H9 (cell line): ENCODE data around the gene GATA3. TPM values are rescaled to one million over a fixed set of nuclear protein-coding genes. Genes with fewer than 3 reads are reported as not detected.

Source experiments
- DNase-seq: peaks from one replicate; pipeline ENCODE4 v3.0.0-alpha.2; 2017
- H2AFZ ChIP-seq: one replicate; pipeline ENCODE4 v1.6.1; 2013; ENCODE audit warnings: mild to moderate bottlenecking, low read length, control low read depth, moderate library complexity
- H2AK5ac ChIP-seq: 2 replicates; pipeline ENCODE4 v1.6.1; 2013; ENCODE audit warnings: low read length, control low read depth, mixed read lengths; ENCODE audit not compliant: insufficient read length
- H2BK120ac ChIP-seq: one replicate; pipeline ENCODE4 v1.6.1; 2013; ENCODE audit warnings: low read depth, mild to moderate bottlenecking, low read length, control low read depth, inconsistent platforms; ENCODE audit not compliant: poor library complexity, severe bottlenecking
- H2BK12ac ChIP-seq: 2 replicates; pipeline ENCODE4 v1.6.1; 2013; ENCODE audit warnings: low read length, control low read depth, mixed read lengths, low read depth; ENCODE audit not compliant: insufficient read length
- H2BK15ac ChIP-seq: 2 replicates; pipeline ENCODE4 v1.6.1; 2013; ENCODE audit warnings: low read depth, low read length, control low read depth
- H2BK20ac ChIP-seq: one replicate; pipeline ENCODE4 v1.6.1; 2013; ENCODE audit warnings: low read depth, mild to moderate bottlenecking, low read length, control low read depth, inconsistent platforms; ENCODE audit not compliant: poor library complexity, severe bottlenecking
- H2BK5ac ChIP-seq: 2 replicates; pipeline ENCODE4 v1.6.1; 2013; ENCODE audit warnings: low read length, control low read depth, mixed read lengths; ENCODE audit not compliant: insufficient read length
- H3K14ac ChIP-seq: 2 replicates; pipeline ENCODE4 v1.6.1; 2013; ENCODE audit warnings: low read length, control low read depth; ENCODE audit not compliant: insufficient read depth
- H3K18ac ChIP-seq: 2 replicates; pipeline ENCODE4 v1.6.1; 2013; ENCODE audit warnings: low read depth, mild to moderate bottlenecking, mixed read lengths, low read length, control low read depth; ENCODE audit not compliant: insufficient read length
- H3K23ac ChIP-seq: 2 replicates; pipeline ENCODE4 v1.6.1; 2013; ENCODE audit warnings: low read length, control low read depth, mixed read lengths, low read depth; ENCODE audit not compliant: insufficient read length
- H3K23me2 ChIP-seq: 2 replicates; pipeline ENCODE4 v1.6.1; 2013; ENCODE audit warnings: low read depth, mild to moderate bottlenecking, mixed read lengths, low read length, control low read depth; ENCODE audit not compliant: insufficient read length, poor library complexity, severe bottlenecking
- H3K27ac ChIP-seq: 2 replicates; pipeline ENCODE4 v1.5.1; 2013; ENCODE audit warnings: low read length, control low read depth, mixed read lengths, low read depth; ENCODE audit not compliant: insufficient read length
- H3K27me3 ChIP-seq: 2 replicates; pipeline ENCODE4 v1.6.1; 2013; ENCODE audit warnings: low read length, control low read depth, inconsistent platforms; ENCODE audit not compliant: insufficient read depth
- H3K4ac ChIP-seq: 2 replicates; pipeline ENCODE4 v1.6.1; 2013; ENCODE audit warnings: low read depth, mild to moderate bottlenecking, control low read depth, inconsistent platforms, low read length, moderate library complexity
- H3K4me1 ChIP-seq: 2 replicates; pipeline ENCODE4 v1.6.1; 2013; ENCODE audit warnings: low read length, control low read depth, inconsistent platforms; ENCODE audit not compliant: insufficient read depth
- H3K4me2 ChIP-seq: 2 replicates; pipeline ENCODE4 v1.6.1; 2013; ENCODE audit warnings: low read length, control low read depth, mixed read lengths; ENCODE audit not compliant: insufficient read length, insufficient read depth
- H3K56ac ChIP-seq: 2 replicates; pipeline ENCODE4 v1.6.1; 2013; ENCODE audit warnings: low read depth, mild to moderate bottlenecking, mixed read lengths, low read length, control low read depth; ENCODE audit not compliant: insufficient read length
- H3K79me1 ChIP-seq: 2 replicates; pipeline ENCODE4 v1.6.1; 2013; ENCODE audit warnings: low read depth, mild to moderate bottlenecking, moderate library complexity, low read length, control low read depth, inconsistent platforms; ENCODE audit not compliant: insufficient read depth, poor library complexity, severe bottlenecking
- H3K79me2 ChIP-seq: 2 replicates; pipeline ENCODE4 v1.6.1; 2013; ENCODE audit warnings: low read length, control low read depth, inconsistent platforms; ENCODE audit not compliant: insufficient read depth
- H3K9ac ChIP-seq: 2 replicates; pipeline ENCODE4 v1.6.1; 2013; ENCODE audit warnings: low read length, control low read depth, mixed read lengths; ENCODE audit not compliant: insufficient read length; ENCODE audit errors: extremely low read depth
- H3K9me3 ChIP-seq: one replicate; pipeline ENCODE4 v1.6.1; 2013; ENCODE audit warnings: low read depth, low read length, inconsistent platforms; ENCODE audit not compliant: control insufficient read depth
- H3T11ph ChIP-seq: one replicate; pipeline ENCODE4 v1.6.1; 2013; ENCODE audit warnings: mild to moderate bottlenecking, low read length, control low read depth, inconsistent platforms
- H4K20me1 ChIP-seq: one replicate; pipeline ENCODE4 v1.6.1; 2013; ENCODE audit not compliant: control insufficient read depth, insufficient read length, insufficient read depth
- H4K5ac ChIP-seq: 2 replicates; pipeline ENCODE4 v1.6.1; 2013; ENCODE audit warnings: low read depth, mild to moderate bottlenecking, mixed read lengths, low read length, control low read depth; ENCODE audit not compliant: insufficient read length
- H4K8ac ChIP-seq: replicated peaks from 2 replicates; pipeline ENCODE4 v1.6.1; 2013; ENCODE audit warnings: low read length, control low read depth, mixed read lengths, low read depth; ENCODE audit not compliant: insufficient read length
- H4K91ac ChIP-seq: 2 replicates; pipeline ENCODE4 v1.6.1; 2013; ENCODE audit warnings: low read depth, mild to moderate bottlenecking, moderate library complexity, mixed read lengths, low read length, control low read depth; ENCODE audit not compliant: insufficient read length
- H3K27ac Mint-ChIP-seq, 3 experiments: 2 replicates in 2 of 3; 3 replicates in 1 of 3; pipeline ENCODE4 v1.8.0; 2020 to 2021; ENCODE audit warnings: mixed read lengths in 3 of 3, mild to moderate bottlenecking in 1 of 3, moderate library complexity in 1 of 3
- H3K27me3 Mint-ChIP-seq: 2 replicates; pipeline ENCODE4 v1.8.0; 2021; ENCODE audit warnings: low read depth, mild to moderate bottlenecking, moderate library complexity, mixed read lengths
- H3K36me3 Mint-ChIP-seq, 3 experiments: 2 replicates in 2 of 3; 3 replicates in 1 of 3; pipeline ENCODE4 v1.8.0; 2020 to 2021; ENCODE audit warnings: low read depth in 3 of 3, mixed read lengths in 3 of 3; ENCODE audit not compliant: insufficient read depth in 1 of 3
- H3K4me1 Mint-ChIP-seq, 2 experiments: 2 replicates each; pipeline ENCODE4 v1.8.0; 2020; ENCODE audit warnings: mixed read lengths in 2 of 2
- H3K4me3 Mint-ChIP-seq, 2 experiments: 2 replicates in 1 of 2; 3 replicates in 1 of 2; pipeline ENCODE4 v1.8.0; 2020 to 2021; ENCODE audit warnings: mild to moderate bottlenecking in 2 of 2, mixed read lengths in 2 of 2, moderate library complexity in 1 of 2
- H3K9me3 Mint-ChIP-seq, 2 experiments: 2 replicates in 1 of 2; 3 replicates in 1 of 2; pipeline ENCODE4 v1.8.0; 2020; ENCODE audit warnings: mild to moderate bottlenecking in 2 of 2, mixed read lengths in 2 of 2, moderate library complexity in 1 of 2
- CTCF ChIP-seq: fragments of 200-600 bp; sonication (generic); conservative IDR thresholded peaks from 3 replicates; pipeline ENCODE4 v1.8.0; 2021; ENCODE audit warnings: antibody characterized with exemption, mild to moderate bottlenecking
- WGBS: extraction: QIAGEN DNeasy Blood & Tissue Kit; methylation state at CpG from one replicate; pipeline ENCODE4 v1.1.7; 2013; ENCODE audit warnings: missing lambda C conversion rate, low lambda C conversion rate, mixed read lengths; ENCODE audit not compliant: insufficient read length; ENCODE audit errors: extremely low coverage; 5-methylcytosine and 5-hydroxymethylcytosine counted together
- total RNA-seq: library from RNA; stranded (reverse); gene quantifications from 2 replicates; pipeline ENCODE4 v1.2.1, GENCODE V29; 2021

The GATA3 gene
- total RNA-seq, 1 experiment from 2014 or later = 0.31 TPM

DNA sequence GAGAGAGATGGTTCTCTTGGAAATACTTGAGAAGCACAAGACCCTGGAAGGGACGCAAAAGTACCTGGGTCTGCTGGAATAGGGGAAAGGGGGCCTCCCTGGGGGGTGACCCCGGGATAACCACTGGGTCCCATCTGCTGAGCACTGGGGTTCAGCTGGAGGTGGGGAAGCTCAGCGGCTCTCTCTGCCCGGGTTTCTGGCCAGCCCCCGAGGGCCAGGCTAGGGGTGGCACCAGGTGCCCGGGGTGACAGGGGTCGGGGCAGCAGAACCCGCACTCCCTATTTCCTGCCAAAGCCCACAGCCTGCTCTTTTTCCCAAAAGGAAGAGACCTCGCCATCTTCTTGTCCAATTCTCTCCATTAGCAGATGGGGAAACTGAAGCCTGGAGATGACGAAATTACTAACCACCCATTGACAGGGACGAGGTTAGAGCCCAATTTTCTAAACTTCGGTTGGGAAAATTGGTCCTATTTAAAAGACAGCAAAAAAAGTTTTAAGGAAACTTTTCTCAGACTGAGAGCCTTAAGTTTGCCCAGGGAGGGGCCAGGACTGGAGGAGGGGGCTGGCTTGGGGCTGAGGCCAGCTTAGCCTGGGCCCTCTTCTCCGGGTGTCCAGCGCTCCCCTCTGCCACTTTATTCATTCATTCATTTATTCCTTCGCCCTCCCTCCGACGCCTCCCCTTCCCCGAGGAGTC, 17.8 kb upstream of the GATA3 start:
- peaks cover 100% of the 10 kb centered on the region for H3K27me3 Mint-ChIP-seq
- H3K56ac ChIP-seq = no peak overlapping the region
- H3K23me2 ChIP-seq = peaks cover 2% of the 10 kb centered on the region
- H2AFZ ChIP-seq = no peak overlapping the region
- H3K27ac Mint-ChIP-seq = no peak overlapping the region
- H3K9me3 Mint-ChIP-seq = peaks cover 3 to 28% of the 10 kb centered on the region in 2 experiments
- H3K14ac ChIP-seq = no peak overlapping the region
- no peak overlapping the region for H2BK20ac ChIP-seq
- no peak overlapping the region for H3K4me2 ChIP-seq
- no peaks in the 10 kb centered on the region for H3K9me3 ChIP-seq
- no peak overlapping the region for H2BK120ac ChIP-seq
- H3K9ac ChIP-seq = no peak overlapping the region
- no peaks in the 10 kb centered on the region for H3K79me1 ChIP-seq
- DNase-seq = no peak
- H3K18ac ChIP-seq = no peak overlapping the region
- H2BK12ac ChIP-seq = no peak overlapping the region
- H3K4me1 Mint-ChIP-seq = peaks cover 9 to 36% of the 10 kb centered on the region in 2 experiments
- no peak overlapping the region for H4K8ac ChIP-seq
- H3K36me3 Mint-ChIP-seq = no peaks in the 10 kb centered on the region; a peak in 1 of 7 replicates
- TF ChIP-seq CTCF = no peak
- no CpG with 5 or more reads among the region's 18 CpGs for WGBS
- H4K5ac ChIP-seq = no peak overlapping the region
- no peak overlapping the region for H3T11ph ChIP-seq
- H3K27ac ChIP-seq = no peak overlapping the region
- no peak overlapping the region for H3K4ac ChIP-seq
- H4K91ac ChIP-seq = no peak overlapping the region
- H2BK5ac ChIP-seq = no peak overlapping the region
- H2AK5ac ChIP-seq = no peak overlapping the region
- no peak overlapping the region for H3K4me3 Mint-ChIP-seq
- peaks cover 90% of the 10 kb centered on the region for H3K27me3 ChIP-seq
- H4K20me1 ChIP-seq = no peaks in the 10 kb centered on the region
- no peaks in the 10 kb centered on the region for H3K79me2 ChIP-seq
- no peak overlapping the region for H2BK15ac ChIP-seq
- H3K4me1 ChIP-seq = peaks cover 5% of the 10 kb centered on the region; the same call in 1 of the 2 replicates
- no peak overlapping the region for H3K23ac ChIP-seq
